Breast epithelium (tissue), 4 donors: ENCODE results near the gene SYNPO. TPM values are rescaled to one million over a fixed set of nuclear protein-coding genes. Genes with fewer than 3 reads are reported as not detected.
A peak's percentile ranks its signal among the peaks of the same experiment; 100 is the strongest.

ENCODE experiments used
- DNase-seq, 2 donors: peaks; one replicate each; pipeline ENCODE4 v3.0.0-alpha.2; 2019; ENCODE audit warnings: low spot score in 2 of 2
- H3K27ac ChIP-seq, 2 donors: fragments of 200-600 bp; sonication (generic) in 1 of 2; one replicate each; pipeline ENCODE4 v1.5.1; 2016 to 2019; ENCODE audit warnings: mild to moderate bottlenecking in 1 of 2
- H3K27me3 ChIP-seq, 2 donors: fragments of 200-600 bp; sonication (generic) in 1 of 2; one replicate each; pipeline versions ENCODE4 v1.5.1 to v1.6.0; 2017 to 2019; ENCODE audit warnings: control low read depth in 1 of 2, mild to moderate bottlenecking in 1 of 2
- H3K36me3 ChIP-seq: fragments of 200-600 bp; one replicate; pipeline ENCODE4 v1.5.1; 2019
- H3K4me1 ChIP-seq, 2 donors: fragments of 200-600 bp; sonication (generic); one replicate each; pipeline ENCODE4 v1.5.1; 2016 to 2019; ENCODE audit warnings: control low read depth in 1 of 2
- H3K4me3 ChIP-seq, 3 donors: fragments of 200-600 bp; sonication (generic); 1 replicate in 2 of 3; 2 replicates in 1 of 3; pipeline ENCODE4 v1.5.1; 2016 to 2019; ENCODE audit warnings: mild to moderate bottlenecking in 3 of 3, moderate library complexity in 2 of 3
- H3K9me3 ChIP-seq, 2 donors: fragments of 200-600 bp; sonication (generic) in 1 of 2; one replicate each; pipeline ENCODE4 v1.5.1; 2016 to 2019; ENCODE audit warnings: control low read depth in 1 of 2
- POLR2A ChIP-seq: fragments of 450-650 bp; IDR thresholded peaks from one replicate; pipeline ENCODE4 v1.6.1; 2016; ENCODE audit warnings: antibody characterized with exemption, mild to moderate bottlenecking, moderate library complexity
- POLR2AphosphoS5 ChIP-seq, 3 donors: sonication (generic); formaldehyde crosslinking; IDR thresholded peaks; one replicate each; pipeline ENCODE4 v1.6.1; 2017; ENCODE audit warnings: antibody characterized with exemption in 3 of 3
- intact Hi-C: fragments of 100-400 bp; cut with DNase I; formaldehyde crosslinking; loops from one replicate; pipeline ENCODE4 v1.15.1; 2023; ENCODE audit warnings: low total_unique reads
- total RNA-seq, 3 donors: library from RNA; depleted of rRNA; stranded (reverse); fragments of >200 nt; gene quantifications; one replicate each; pipeline ENCODE4 v1.1.0, GENCODE V29; 2016
- TF ChIP-seq, protein P1 (sequence below), 3 donors: fragments of 450-650 bp; IDR thresholded peaks; one replicate each; pipeline ENCODE4 v1.5.1; 2016 to 2017; ENCODE audit warnings: antibody characterized with exemption in 3 of 3, mild to moderate bottlenecking in 3 of 3, moderate library complexity in 3 of 3

Gene SYNPO
- total RNA-seq, 3 donors from 2014 or later: 6.3 to 22.4 (median 15.4) TPM

DNA sequence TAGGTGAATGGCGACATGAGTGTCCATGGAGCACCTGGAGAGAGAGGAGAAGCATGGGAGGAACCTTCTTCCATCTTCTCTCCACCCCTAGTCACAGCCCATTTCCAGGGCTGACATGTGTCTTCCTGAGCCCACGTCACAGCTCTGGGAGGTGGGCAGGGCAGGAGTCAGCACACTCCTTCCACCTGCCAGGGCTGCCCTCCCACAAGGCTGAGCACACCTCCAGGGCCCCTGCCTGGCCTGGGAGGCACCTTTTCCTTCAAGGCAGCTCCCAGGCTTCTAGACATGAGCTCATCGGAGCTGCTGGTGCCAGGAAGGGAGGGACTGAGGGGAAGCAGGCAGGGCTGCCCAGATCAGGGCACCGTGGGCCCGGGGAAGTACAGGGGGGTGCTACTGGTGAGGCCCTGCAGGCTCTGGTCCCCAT is 13.6 kb upstream of the SYNPO start:
- peak overlapping the region in 2 of 3 donors; percentile 74 to 91 for H3K4me3 ChIP-seq
- TF ChIP-seq POLR2A (no peak), POLR2AphosphoS5 (IDR thresholded peaks at IDR 0.05) (peak in 2 of 3 donors; percentile 15 to 23)
- TF ChIP-seq, protein P1, sequence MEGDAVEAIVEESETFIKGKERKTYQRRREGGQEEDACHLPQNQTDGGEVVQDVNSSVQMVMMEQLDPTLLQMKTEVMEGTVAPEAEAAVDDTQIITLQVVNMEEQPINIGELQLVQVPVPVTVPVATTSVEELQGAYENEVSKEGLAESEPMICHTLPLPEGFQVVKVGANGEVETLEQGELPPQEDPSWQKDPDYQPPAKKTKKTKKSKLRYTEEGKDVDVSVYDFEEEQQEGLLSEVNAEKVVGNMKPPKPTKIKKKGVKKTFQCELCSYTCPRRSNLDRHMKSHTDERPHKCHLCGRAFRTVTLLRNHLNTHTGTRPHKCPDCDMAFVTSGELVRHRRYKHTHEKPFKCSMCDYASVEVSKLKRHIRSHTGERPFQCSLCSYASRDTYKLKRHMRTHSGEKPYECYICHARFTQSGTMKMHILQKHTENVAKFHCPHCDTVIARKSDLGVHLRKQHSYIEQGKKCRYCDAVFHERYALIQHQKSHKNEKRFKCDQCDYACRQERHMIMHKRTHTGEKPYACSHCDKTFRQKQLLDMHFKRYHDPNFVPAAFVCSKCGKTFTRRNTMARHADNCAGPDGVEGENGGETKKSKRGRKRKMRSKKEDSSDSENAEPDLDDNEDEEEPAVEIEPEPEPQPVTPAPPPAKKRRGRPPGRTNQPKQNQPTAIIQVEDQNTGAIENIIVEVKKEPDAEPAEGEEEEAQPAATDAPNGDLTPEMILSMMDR (IDR thresholded peaks at IDR 0.05): no peak
- H3K36me3 ChIP-seq: no peaks in the 10 kb centered on the region
- H3K27me3 ChIP-seq: no peaks in the 10 kb centered on the region
- peak overlapping the region; percentile 71 to 95 for H3K27ac ChIP-seq
- H3K9me3 ChIP-seq: no peaks in the 10 kb centered on the region
- DNase-seq: peak in 1 of 2 donors; percentile 60
- no peaks in the 10 kb centered on the region for H3K4me1 ChIP-seq
- intact Hi-C loops: loop anchor here (10.0 kb wide), 1 partner anchor 1162 kb away; no protein-coding TSS in a partner anchor

DNA sequence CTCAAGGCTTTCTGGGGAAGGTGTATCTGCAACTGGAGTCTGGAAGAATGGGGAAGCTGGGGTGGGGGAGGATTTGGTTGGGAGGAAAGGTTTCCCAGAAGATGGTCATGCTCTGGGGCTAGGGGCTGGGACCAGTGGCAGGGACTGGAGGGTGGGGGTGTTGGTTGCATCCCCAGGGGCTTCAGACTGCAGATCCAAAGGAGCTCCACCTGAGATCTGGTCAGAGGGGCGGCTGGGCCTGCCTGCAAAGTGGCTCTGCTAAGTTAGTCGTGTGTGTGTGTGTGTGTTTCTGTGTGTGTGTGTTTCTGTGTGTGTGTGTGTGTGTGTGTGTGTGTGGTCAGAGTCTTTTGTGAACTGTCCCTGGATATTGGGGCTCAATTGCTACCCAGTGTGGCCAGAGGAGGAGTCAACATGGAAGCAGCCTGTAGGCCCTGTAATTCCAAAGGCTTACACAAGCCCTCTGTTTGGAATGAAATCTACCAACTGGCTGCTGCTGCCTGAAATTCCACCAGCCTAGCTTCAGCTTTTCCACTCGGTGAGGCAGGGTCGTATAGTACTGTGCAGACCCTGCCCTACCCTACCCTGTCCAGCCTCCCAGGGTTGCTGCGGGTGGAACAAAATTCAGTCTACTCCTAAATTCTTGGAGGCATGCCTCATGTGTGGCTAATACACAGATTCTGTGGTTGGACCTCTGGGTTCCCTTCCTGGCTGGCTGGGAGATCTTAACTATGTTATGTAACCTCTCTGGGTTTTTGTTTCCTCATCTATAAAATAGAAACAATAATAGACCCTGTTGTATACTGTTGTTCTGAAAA is 12.5 kb upstream of the SYNPO start:
- intact Hi-C loops: loop anchor here (10.0 kb wide), 1 partner anchor 1163 kb away; no protein-coding TSS in a partner anchor
- H3K27ac ChIP-seq: peak overlapping the region; percentile 71 to 95
- H3K27me3 ChIP-seq: no peaks in the 10 kb centered on the region
- no peak for DNase-seq
- H3K36me3 ChIP-seq: no peaks in the 10 kb centered on the region
- no peak for TF ChIP-seq POLR2AphosphoS5 (IDR thresholded peaks at IDR 0.05)
- TF ChIP-seq POLR2A: no peak
- TF ChIP-seq, protein P1 (IDR thresholded peaks at IDR 0.05): no peak
- H3K4me3 ChIP-seq: peak overlapping the region in 1 of 3 donors; percentile 91
- no peaks in the 10 kb centered on the region for H3K4me1 ChIP-seq
- no peaks in the 10 kb centered on the region for H3K9me3 ChIP-seq

DNA sequence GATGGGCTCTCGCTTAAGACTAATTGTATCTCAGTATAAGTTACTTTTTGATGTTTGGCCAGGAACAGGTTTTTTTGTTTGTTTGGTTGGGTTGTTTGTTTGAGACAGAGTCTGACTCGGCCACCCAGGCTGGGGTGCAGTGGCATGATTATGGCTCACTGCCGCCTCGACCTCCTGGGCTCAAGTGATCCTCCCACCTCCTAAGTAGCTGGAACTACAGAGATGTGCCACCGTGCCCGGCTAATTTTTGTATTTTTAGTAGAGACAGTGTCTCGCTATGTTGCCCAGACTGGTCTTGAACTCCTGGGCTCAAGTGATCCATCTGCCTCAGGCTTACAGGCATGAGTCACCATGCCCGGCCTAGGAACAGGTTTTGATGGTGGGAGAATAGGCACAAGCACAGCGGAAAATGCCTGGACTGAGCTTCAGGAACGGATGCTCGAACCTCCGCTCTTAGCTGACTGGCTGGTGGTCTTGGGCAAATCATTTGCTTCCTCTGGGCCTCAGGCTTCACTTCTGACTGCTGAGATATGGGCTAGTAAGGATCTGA is 11.4 kb upstream of the SYNPO start:
- Histone ChIP-seq H3K4me1 (no peaks in the 10 kb centered on the region), H3K4me3 (no peak overlapping the region), H3K27ac (peak overlapping the region; percentile 28 to 71), H3K36me3 (no peaks in the 10 kb centered on the region), H3K9me3 (no peaks in the 10 kb centered on the region), H3K27me3 (no peaks in the 10 kb centered on the region)
- DNase-seq: peak in 1 of 2 donors; percentile 52
- intact Hi-C loops: loop anchor here (10.0 kb wide), 1 partner anchor 1164 kb away; no protein-coding TSS in a partner anchor
- TF ChIP-seq, protein P1 (IDR thresholded peaks at IDR 0.05): no peak
- no peak for TF ChIP-seq POLR2AphosphoS5 (IDR thresholded peaks at IDR 0.05)
- no peak for TF ChIP-seq POLR2A

DNA sequence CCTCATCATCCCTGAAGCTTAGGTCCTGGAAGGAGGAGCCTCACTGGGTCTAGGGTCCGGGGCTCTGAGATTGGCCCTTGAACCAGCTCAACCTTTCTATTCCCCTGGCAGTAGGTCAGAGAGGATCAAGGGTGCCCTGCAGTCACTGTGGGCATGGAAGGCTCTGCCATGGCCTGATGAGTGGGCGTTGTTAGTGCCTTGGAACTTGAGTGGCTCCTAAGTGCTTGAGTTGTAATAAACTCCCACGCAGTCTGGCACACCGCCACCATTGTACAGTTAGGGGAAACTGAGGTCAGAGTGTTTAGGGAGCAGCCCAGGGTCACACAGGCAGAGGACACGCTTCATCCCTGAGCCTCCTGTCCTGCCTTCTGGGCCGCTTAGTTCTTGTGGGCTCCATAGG is 10.4 kb upstream of the SYNPO start:
- TF ChIP-seq, protein P1 (IDR thresholded peaks at IDR 0.05): no peak
- no peak overlapping the region for H3K4me3 ChIP-seq
- no peaks in the 10 kb centered on the region for H3K27me3 ChIP-seq
- peak overlapping the region; percentile 64 to 71 for H3K27ac ChIP-seq
- peaks cover 0 to 1% of the 10 kb centered on the region in 2 donors for H3K4me1 ChIP-seq
- intact Hi-C loops: no loop called here
- no peaks in the 10 kb centered on the region for H3K9me3 ChIP-seq
- H3K36me3 ChIP-seq: no peaks in the 10 kb centered on the region
- no peak for DNase-seq
